Measurements from ENCODE around the gene NUDC. TPM values are rescaled to one million over a fixed set of nuclear protein-coding genes. Genes with fewer than 3 reads are reported as not detected.

Gene NUDC
- total RNA-seq, 1 experiment from 2014 or later: 118 TPM

GRCh38 chr1:26983863-26984262 is 62.3 kb downstream of the NUDC start:
- Mint-ChIP-seq H3K27ac (no peak overlapping the region), H3K9me3 (no peaks in the 10 kb centered on the region), H3K27me3 (ENCODE audit: low read depth) (peaks cover 10% of the 10 kb centered on the region), H3K36me3 (ENCODE audit: insufficient read depth in 1 of 3, low read depth in 3 of 3) (no peaks in the 10 kb centered on the region), H3K4me1 (0 out of 4 replicates have a peak, but pooled peaks cover 0 to 3% of the 10 kb centered on the region in 2 experiments), H3K4me3 (no peak overlapping the region)
- no peak for DNase-seq
- WGBS (ENCODE audit: extremely low coverage, insufficient read length, low lambda C conversion rate): no CpG with 5 or more reads among the region's 5 CpGs
- Histone ChIP-seq H3K27ac (ENCODE audit: insufficient read length, low read depth, low read length) (no peak overlapping the region), H3K18ac (ENCODE audit: insufficient read length, low read depth, low read length) (no peak overlapping the region), H3K23me2 (ENCODE audit: insufficient read length, low read depth, low read length, poor library complexity, severe bottlenecking) (no peaks in the 10 kb centered on the region), H3K79me2 (ENCODE audit: insufficient read depth, low read length) (no peaks in the 10 kb centered on the region), H2BK12ac (ENCODE audit: insufficient read length, low read depth, low read length) (no peak overlapping the region), H3K14ac (ENCODE audit: insufficient read depth, low read length) (no peak overlapping the region), H3K4ac (ENCODE audit: low read depth, low read length) (no peak overlapping the region), H3K56ac (ENCODE audit: insufficient read length, low read depth, low read length) (no peak overlapping the region), H3K9me3 (ENCODE audit: control insufficient read depth, low read depth, low read length) (no peaks in the 10 kb centered on the region), H2BK120ac (ENCODE audit: low read depth, low read length, poor library complexity, severe bottlenecking) (no peak overlapping the region), H3K79me1 (ENCODE audit: insufficient read depth, low read depth, low read length, poor library complexity, severe bottlenecking) (peaks cover 3% of the 10 kb centered on the region), H4K8ac (replicated peaks; ENCODE audit: insufficient read length, low read depth, low read length) (no peak overlapping the region), H3K4me1 (ENCODE audit: insufficient read depth, low read length) (no peaks in the 10 kb centered on the region), H4K5ac (ENCODE audit: insufficient read length, low read depth, low read length) (no peak overlapping the region), H3K4me2 (ENCODE audit: insufficient read depth, insufficient read length, low read length) (no peak overlapping the region), H4K20me1 (ENCODE audit: control insufficient read depth, insufficient read depth, insufficient read length) (no peaks in the 10 kb centered on the region), H2BK5ac (ENCODE audit: insufficient read length, low read length) (no peak overlapping the region), H2AFZ (ENCODE audit: low read length) (no peak overlapping the region), H3K9ac (ENCODE audit: extremely low read depth, insufficient read length, low read length) (no peak overlapping the region), H2BK15ac (ENCODE audit: low read depth, low read length) (no peak overlapping the region), H3T11ph (ENCODE audit: low read length) (no peak overlapping the region), H4K91ac (ENCODE audit: insufficient read length, low read depth, low read length) (no peak overlapping the region), H3K27me3 (ENCODE audit: insufficient read depth, low read length) (no peaks in the 10 kb centered on the region), H2AK5ac (ENCODE audit: insufficient read length, low read length) (no peak overlapping the region), H2BK20ac (ENCODE audit: low read depth, low read length, poor library complexity, severe bottlenecking) (no peak overlapping the region), H3K23ac (ENCODE audit: insufficient read length, low read depth, low read length) (no peak overlapping the region)
- no peak for TF ChIP-seq CTCF (conservative IDR thresholded peaks at IDR 0.05)
